ENCODE results near the gene DLGAP4.

The DLGAP4 gene

GRCh38 chr20:36445847-36446246 is 139.7 kb downstream of the DLGAP4 start:
- peaks cover 28% of the 10 kb centered on the region for H3K27me3 Mint-ChIP-seq
- no peaks in the 10 kb centered on the region for H3K36me3 Mint-ChIP-seq (ENCODE audit: insufficient read depth)
- ATAC-seq (replicated peaks; ENCODE audit: extremely low read depth, poor library complexity, severe bottlenecking) (no peak), DNase-seq (ENCODE audit: low spot score in 2 of 2) (no peak)
- H3K27ac Mint-ChIP-seq (ENCODE audit: low read depth): no peak overlapping the region
- no peaks in the 10 kb centered on the region for H3K9me3 Mint-ChIP-seq
- no peaks in the 10 kb centered on the region for H3K4me1 Mint-ChIP-seq
- no peak overlapping the region for H3K4me3 Mint-ChIP-seq

DNA sequence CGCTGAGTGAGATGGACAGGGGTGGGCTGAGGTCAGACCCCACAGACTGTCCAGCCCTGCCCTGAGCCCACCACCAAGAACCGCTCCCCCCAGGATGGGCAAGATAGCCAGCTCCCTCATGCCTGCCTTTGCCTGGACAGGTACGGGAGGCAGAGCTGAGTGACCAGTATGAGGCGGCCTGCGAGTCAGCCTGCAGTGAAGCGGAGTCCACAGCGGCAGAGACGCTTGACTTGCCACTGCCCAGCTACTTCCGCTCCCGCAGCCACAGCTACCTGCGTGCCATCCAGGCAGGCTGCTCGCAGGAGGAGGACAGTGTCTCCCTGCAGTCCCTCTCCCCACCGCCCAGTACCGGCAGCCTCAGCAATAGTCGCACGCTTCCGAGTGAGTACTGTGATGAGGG is 140.4 kb downstream of the DLGAP4 start:
- Mint-ChIP-seq H3K9me3 (no peaks in the 10 kb centered on the region), H3K4me3 (no peak overlapping the region), H3K36me3 (ENCODE audit: insufficient read depth) (no peaks in the 10 kb centered on the region), H3K27ac (ENCODE audit: low read depth) (no peak overlapping the region), H3K27me3 (peaks cover 28% of the 10 kb centered on the region), H3K4me1 (no peaks in the 10 kb centered on the region)
- DNase-seq (ENCODE audit: low spot score in 2 of 2) (no peak), ATAC-seq (replicated peaks; ENCODE audit: extremely low read depth, poor library complexity, severe bottlenecking) (no peak)

DNA sequence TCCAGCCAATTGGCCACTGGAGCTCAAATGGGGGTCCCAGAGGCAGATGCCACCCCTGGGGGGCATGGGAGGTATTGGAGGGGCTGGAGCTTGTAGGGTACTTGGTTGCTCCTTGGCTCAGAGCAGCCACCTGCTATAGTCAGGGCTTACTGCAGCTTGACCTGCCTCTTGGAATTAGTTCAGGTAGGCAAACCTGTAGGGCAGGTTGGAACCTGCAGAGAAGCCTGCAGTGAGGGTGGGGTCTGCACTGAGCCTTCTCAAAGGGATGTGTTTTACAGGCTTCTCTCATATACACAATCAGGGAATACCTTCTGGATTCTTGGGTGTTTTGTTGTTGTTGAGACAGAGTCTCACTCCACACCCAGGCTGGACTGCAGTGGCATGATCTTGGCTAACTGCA is 141.0 kb downstream of the DLGAP4 start:
- no peaks in the 10 kb centered on the region for H3K36me3 Mint-ChIP-seq (ENCODE audit: insufficient read depth)
- no peaks in the 10 kb centered on the region for H3K4me1 Mint-ChIP-seq
- H3K9me3 Mint-ChIP-seq: no peaks in the 10 kb centered on the region
- peaks cover 28% of the 10 kb centered on the region for H3K27me3 Mint-ChIP-seq
- H3K27ac Mint-ChIP-seq (ENCODE audit: low read depth): no peak overlapping the region
- no peak for DNase-seq (ENCODE audit: low spot score in 2 of 2)
- no peak overlapping the region for H3K4me3 Mint-ChIP-seq
- no peak for ATAC-seq (replicated peaks; ENCODE audit: extremely low read depth, poor library complexity, severe bottlenecking)

- H3K9me3 Mint-ChIP-seq: no peaks in the 10 kb centered on the region
- ATAC-seq (replicated peaks; ENCODE audit: extremely low read depth, poor library complexity, severe bottlenecking) (no peak), DNase-seq (ENCODE audit: low spot score in 2 of 2) (no peak)
- H3K4me3 Mint-ChIP-seq: no peak overlapping the region
- peaks cover 12% of the 10 kb centered on the region for H3K27me3 Mint-ChIP-seq
- H3K4me1 Mint-ChIP-seq: no peaks in the 10 kb centered on the region
- no peaks in the 10 kb centered on the region for H3K36me3 Mint-ChIP-seq (ENCODE audit: insufficient read depth)
- H3K27ac Mint-ChIP-seq (ENCODE audit: low read depth): no peak overlapping the region
These were observed 143.5 kb downstream of the DLGAP4 start for GRCh38 chr20:36449663-36450062.

- H3K4me3 Mint-ChIP-seq: no peak overlapping the region
- H3K4me1 Mint-ChIP-seq: no peaks in the 10 kb centered on the region
- ATAC-seq (replicated peaks; ENCODE audit: extremely low read depth, poor library complexity, severe bottlenecking) (no peak), DNase-seq (ENCODE audit: low spot score in 2 of 2) (no peak)
- peaks cover 10% of the 10 kb centered on the region for H3K27me3 Mint-ChIP-seq
- H3K27ac Mint-ChIP-seq (ENCODE audit: low read depth): no peak overlapping the region
- H3K36me3 Mint-ChIP-seq (ENCODE audit: insufficient read depth): no peaks in the 10 kb centered on the region
- no peaks in the 10 kb centered on the region for H3K9me3 Mint-ChIP-seq
These were observed 148.2 kb downstream of the DLGAP4 start for GRCh38 chr20:36454332-36454697.

GRCh38 chr20:36454698-36455427 is 148.7 kb downstream of the DLGAP4 start:
- Mint-ChIP-seq H3K36me3 (ENCODE audit: insufficient read depth) (no peaks in the 10 kb centered on the region), H3K27ac (ENCODE audit: low read depth) (no peak overlapping the region), H3K27me3 (peaks cover 10% of the 10 kb centered on the region), H3K4me3 (no peak overlapping the region), H3K9me3 (no peaks in the 10 kb centered on the region), H3K4me1 (no peaks in the 10 kb centered on the region)
- DNase-seq (ENCODE audit: low spot score in 2 of 2) (no peak), ATAC-seq (replicated peaks; ENCODE audit: extremely low read depth, poor library complexity, severe bottlenecking) (no peak)

DNA sequence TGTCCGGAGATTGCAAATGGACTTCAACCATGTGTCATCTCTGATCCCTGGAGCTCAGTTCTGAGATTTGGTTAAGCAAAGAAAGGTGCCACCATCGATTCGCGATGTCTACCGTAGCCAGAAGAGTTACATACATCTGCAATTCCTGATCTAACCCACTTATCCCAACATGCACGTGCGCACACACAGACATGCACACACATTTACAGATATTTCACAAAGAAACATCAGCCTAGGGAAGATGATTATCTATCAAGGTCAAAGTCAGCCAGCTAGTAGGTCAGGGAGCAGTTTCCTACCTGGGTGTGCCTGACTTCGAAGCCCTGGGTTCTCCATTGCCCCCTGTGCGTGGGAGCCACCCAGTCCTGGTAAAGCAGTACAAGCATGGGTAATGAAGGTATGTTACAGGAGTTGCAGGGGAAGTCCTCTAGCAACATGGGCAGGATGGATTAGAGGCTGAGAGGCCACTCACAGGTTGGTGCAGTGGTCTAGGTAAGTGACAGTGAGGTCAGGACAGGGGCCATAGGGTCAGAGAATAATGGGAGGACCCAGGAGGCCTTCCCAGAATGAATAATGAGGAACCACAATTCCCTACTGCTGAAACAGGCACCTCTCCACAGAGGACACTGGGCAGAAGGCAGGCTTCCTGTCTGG is 150.0 kb downstream of the DLGAP4 start:
- peaks cover 5% of the 10 kb centered on the region for H3K36me3 Mint-ChIP-seq (ENCODE audit: insufficient read depth)
- peaks cover 6% of the 10 kb centered on the region for H3K4me1 Mint-ChIP-seq
- ATAC-seq (replicated peaks; ENCODE audit: extremely low read depth, poor library complexity, severe bottlenecking): no peak
- H3K9me3 Mint-ChIP-seq: no peaks in the 10 kb centered on the region
- no peak overlapping the region for H3K4me3 Mint-ChIP-seq
- no peak overlapping the region for H3K27ac Mint-ChIP-seq (ENCODE audit: low read depth)
- no peak for DNase-seq (ENCODE audit: low spot score in 2 of 2)
- peaks cover 10% of the 10 kb centered on the region for H3K27me3 Mint-ChIP-seq

DNA sequence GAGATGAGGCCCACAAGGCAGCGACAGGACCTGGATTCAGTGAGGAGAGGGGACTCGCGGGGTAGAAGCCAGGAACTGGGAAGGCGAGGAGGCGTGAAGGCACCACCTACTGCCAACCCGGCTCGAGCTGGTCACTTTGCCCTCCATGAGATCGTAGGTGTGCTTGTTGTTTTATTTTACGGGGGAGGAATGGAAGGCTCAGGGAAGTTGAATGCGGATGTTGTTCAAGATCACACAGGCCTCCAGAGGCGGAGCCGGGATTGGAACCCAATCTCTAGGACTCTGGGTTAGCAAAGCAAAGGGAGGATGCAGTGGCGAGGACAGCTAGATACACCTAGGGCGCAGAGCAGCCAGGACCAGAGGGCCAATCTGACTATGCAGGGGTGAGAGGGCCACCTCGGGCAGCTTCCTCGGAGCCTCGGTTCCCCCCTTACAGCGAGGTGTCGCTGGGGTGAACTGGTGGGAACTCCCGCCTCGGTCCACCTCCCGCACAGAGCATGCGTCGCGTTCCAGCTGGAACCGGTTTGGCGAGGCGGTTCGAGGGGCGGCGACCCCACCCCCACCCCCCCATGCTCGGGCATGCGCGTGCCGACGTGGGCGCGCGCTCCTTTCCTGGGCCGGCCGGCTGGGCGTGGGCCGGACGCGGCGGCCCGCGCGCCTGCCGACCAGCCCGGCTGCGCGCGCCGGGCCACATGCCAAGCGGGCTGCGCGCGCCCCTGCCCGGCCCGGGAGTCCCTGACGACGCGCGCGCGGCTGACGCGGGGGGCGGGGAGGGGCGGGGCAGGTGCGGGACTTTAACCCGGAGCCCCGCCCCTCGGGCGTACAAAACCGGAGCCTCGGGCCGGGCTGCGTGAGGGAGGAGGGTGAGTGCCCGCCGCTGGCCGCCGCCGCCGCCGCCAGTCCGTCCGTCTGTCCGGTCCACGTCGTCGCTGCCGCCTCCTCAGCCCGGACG is 154.8 kb downstream of the DLGAP4 start:
- H3K9me3 Mint-ChIP-seq: no peaks in the 10 kb centered on the region
- H3K4me3 Mint-ChIP-seq: peak overlapping the region; percentile 98
- H3K4me1 Mint-ChIP-seq: peaks cover 40% of the 10 kb centered on the region
- ATAC-seq (replicated peaks; ENCODE audit: extremely low read depth, poor library complexity, severe bottlenecking): peak; percentile 84
- peak overlapping the region; percentile 95 for H3K27ac Mint-ChIP-seq (ENCODE audit: low read depth)
- peak; percentile 61 to 81 for DNase-seq (ENCODE audit: low spot score in 2 of 2)
- H3K27me3 Mint-ChIP-seq: peaks cover under 1% of the 10 kb centered on the region
- H3K36me3 Mint-ChIP-seq (ENCODE audit: insufficient read depth): peaks cover 14% of the 10 kb centered on the region

DNA sequence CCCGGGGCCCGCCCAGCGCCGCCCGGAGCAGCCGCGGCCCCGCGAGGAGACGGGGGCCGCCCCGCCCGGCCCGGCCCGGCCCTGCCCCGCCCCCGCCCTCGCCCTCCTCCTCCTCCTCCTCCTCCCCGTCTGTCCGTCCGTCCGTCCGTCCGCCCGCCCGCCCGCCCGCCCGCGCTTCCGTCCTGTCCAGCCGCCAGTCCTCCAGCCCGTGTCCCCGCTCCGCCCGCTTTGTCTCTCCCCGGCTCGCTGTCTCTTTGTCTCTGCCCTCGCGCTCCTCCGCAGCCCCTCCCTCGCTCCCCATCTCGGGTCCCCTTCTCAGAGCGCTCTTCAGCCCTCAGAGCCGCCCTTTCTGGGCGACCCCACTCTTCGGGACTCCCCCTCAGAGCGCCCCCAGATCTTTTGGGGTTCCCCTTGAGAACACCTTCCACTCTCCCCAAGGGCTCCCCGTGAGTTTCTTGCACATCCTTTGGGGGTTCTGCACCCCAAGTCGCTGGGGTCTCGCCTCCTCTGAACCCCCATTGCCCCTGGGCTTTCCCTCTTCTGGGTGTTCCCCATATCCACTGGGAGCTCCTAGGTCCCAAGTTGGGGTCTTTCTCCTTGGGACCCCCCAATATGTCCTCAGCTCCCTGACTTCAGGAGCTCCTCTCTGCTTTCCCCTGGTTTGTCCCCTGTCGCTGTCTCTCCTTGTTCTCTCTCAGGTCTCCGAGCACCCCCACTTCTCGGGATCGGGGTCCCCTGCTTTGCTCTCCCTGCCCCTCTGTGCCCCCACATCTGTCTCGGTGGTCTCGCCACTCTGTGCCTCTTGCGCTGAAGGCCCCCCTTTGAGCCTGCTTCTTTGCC is 155.7 kb downstream of the DLGAP4 start:
- H3K27me3 Mint-ChIP-seq: no peaks in the 10 kb centered on the region
- no peaks in the 10 kb centered on the region for H3K9me3 Mint-ChIP-seq
- H3K4me3 Mint-ChIP-seq: peak overlapping the region; percentile 98
- DNase-seq (ENCODE audit: low spot score in 2 of 2) (peak in 1 of 2 donors; percentile 20), ATAC-seq (replicated peaks; ENCODE audit: extremely low read depth, poor library complexity, severe bottlenecking) (peak; percentile 27)
- peaks cover 21% of the 10 kb centered on the region for H3K36me3 Mint-ChIP-seq (ENCODE audit: insufficient read depth)
- H3K4me1 Mint-ChIP-seq: peaks cover 49% of the 10 kb centered on the region
- peak overlapping the region; percentile 95 for H3K27ac Mint-ChIP-seq (ENCODE audit: low read depth)

GRCh38 chr20:36462440-36463211 is 156.5 kb downstream of the DLGAP4 start:
- DNase-seq (ENCODE audit: low spot score in 2 of 2): no peak
- no peaks in the 10 kb centered on the region for H3K27me3 Mint-ChIP-seq
- H3K4me1 Mint-ChIP-seq: peaks cover 57% of the 10 kb centered on the region
- ATAC-seq (replicated peaks; ENCODE audit: extremely low read depth, poor library complexity, severe bottlenecking): no peak
- no peaks in the 10 kb centered on the region for H3K9me3 Mint-ChIP-seq
- H3K4me3 Mint-ChIP-seq: peak overlapping the region; percentile 98
- peaks cover 23% of the 10 kb centered on the region for H3K36me3 Mint-ChIP-seq (ENCODE audit: insufficient read depth)
- H3K27ac Mint-ChIP-seq (ENCODE audit: low read depth): peak overlapping the region; percentile 95

DNA sequence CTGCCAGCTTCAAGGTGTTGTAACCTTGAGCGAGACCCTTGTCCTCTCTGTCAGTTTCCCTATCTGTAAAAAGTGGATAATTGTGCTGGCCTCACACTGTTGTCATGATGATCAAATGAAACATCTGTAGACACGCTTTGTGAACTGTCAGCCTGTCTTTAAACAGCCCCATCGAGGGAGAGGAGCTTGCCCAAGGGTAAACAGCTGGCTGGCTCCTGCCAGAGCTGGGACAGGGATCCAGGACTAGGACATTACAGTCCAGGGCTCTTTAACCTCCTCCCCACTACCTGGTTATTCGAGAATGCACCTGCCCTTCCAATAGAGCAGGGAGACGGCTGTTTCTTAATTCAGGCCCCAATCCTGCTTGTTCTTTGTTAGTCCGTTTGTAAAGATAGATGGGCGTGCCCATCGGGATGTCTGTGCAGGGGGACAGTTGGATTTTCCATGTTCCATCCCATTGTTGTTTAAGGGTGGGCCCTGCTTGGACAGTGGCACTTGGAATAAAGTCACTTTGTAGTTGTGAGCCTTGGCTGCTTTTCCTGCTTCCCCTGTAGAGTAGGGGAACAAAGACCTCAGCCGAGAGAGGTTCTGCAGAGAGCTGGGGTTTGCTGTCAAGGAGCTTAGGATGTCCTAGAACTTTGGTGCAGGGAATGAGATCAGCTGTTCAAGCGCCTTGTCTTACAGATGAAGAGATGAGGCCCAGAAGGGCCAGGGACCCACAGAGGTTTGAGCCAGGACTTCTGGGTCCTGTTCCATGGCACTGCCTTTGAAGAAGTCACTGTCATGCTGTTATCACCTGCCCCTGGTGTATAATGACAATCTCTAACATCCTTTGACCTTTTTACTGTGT is 157.3 kb downstream of the DLGAP4 start:
- ATAC-seq (replicated peaks; ENCODE audit: extremely low read depth, poor library complexity, severe bottlenecking): no peak
- no peak for DNase-seq (ENCODE audit: low spot score in 2 of 2)
- H3K4me1 Mint-ChIP-seq: peaks cover 60% of the 10 kb centered on the region
- H3K36me3 Mint-ChIP-seq (ENCODE audit: insufficient read depth): peaks cover 23% of the 10 kb centered on the region
- peak overlapping the region; percentile 95 for H3K27ac Mint-ChIP-seq (ENCODE audit: low read depth)
- H3K4me3 Mint-ChIP-seq: peak overlapping the region; percentile 98
- no peaks in the 10 kb centered on the region for H3K9me3 Mint-ChIP-seq
- no peaks in the 10 kb centered on the region for H3K27me3 Mint-ChIP-seq
